PC-3 (cell line): ENCODE results near the gene GSTM4.

Experiments
- CTCF ChIP-seq: fragments of 300-600 bp; sonication (generic); conservative IDR thresholded peaks from 2 replicates; pipeline ENCODE4 v1.5.1; 2017; ENCODE audit warnings: antibody characterized with exemption, low read depth, mild to moderate bottlenecking, low read length
- EZH2 ChIP-seq: fragments of 300-600 bp; sonication (generic); IDR thresholded peaks from one replicate; pipeline ENCODE4 v1.6.1; 2017; ENCODE audit warnings: antibody characterized with exemption, mild to moderate bottlenecking, low read length; ENCODE audit not compliant: unreplicated experiment

DNA sequence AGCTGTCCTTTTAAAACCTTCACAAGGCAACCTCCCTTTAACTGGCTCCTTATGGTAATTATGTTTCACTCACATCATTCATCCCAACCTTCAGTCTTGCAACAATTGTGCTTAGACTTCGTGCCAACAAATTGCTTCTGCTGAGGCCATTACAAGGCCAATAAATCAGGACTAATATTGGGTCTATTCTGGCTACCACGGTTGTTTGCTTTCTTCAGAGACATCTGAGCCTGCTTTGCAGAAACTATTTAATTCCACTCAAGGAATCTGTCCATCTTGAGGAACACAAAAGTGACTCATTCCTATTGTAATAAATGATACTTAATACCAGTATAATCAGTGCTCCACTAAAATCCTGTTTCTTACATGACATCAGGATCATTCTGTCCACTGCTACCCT, 2.6 kb upstream of the GSTM4 start:
- TF ChIP-seq CTCF, result no peak
- no peak for TF ChIP-seq EZH2
